CD4-positive, alpha-beta T cell treated with Interferon gamma for 1 hour (primary cell): ENCODE results near the gene SLC38A2.

Experiments
- DNase-seq: peaks from one replicate; pipeline ENCODE4 v3.0.0-alpha.2; 2020

SLC38A2 gene

GRCh38 chr12:46390881-46391280, 18.3 kb upstream of the SLC38A2 start:
- DNase-seq: no peak

- DNase-seq: no peak
Observed at GRCh38 chr12:46390304-46390703, 17.7 kb upstream of the SLC38A2 start.

GRCh38 chr12:46389031-46389616, 16.6 kb upstream of the SLC38A2 start:
- DNase-seq: no peak

GRCh38 chr12:46388427-46389021, 16.0 kb upstream of the SLC38A2 start:
- DNase-seq: no peak

GRCh38 chr12:46387670-46388069, 15.1 kb upstream of the SLC38A2 start:
- DNase-seq: peak; percentile 28

GRCh38 chr12:46386877-46387629, 14.5 kb upstream of the SLC38A2 start:
- DNase-seq: peak; percentile 39

GRCh38 chr12:46386360-46386867, 13.8 kb upstream of the SLC38A2 start:
- no peak for DNase-seq

- DNase-seq: no peak
Observed at GRCh38 chr12:46385438-46385837, 12.9 kb upstream of the SLC38A2 start.

GRCh38 chr12:46384451-46385309, 12.1 kb upstream of the SLC38A2 start:
- DNase-seq: no peak

- peak; percentile 79 for DNase-seq
Observed at GRCh38 chr12:46383654-46384450, 11.3 kb upstream of the SLC38A2 start.

GRCh38 chr12:46382964-46383653, 10.5 kb upstream of the SLC38A2 start:
- DNase-seq: peak; percentile 91

GRCh38 chr12:46382408-46382963, 9.9 kb upstream of the SLC38A2 start:
- no peak for DNase-seq

- no peak for DNase-seq
Observed at GRCh38 chr12:46380881-46381280, 8.3 kb upstream of the SLC38A2 start.

- no peak for DNase-seq
Observed at GRCh38 chr12:46380022-46380796, 7.6 kb upstream of the SLC38A2 start.

- no peak for DNase-seq
Observed at GRCh38 chr12:46379352-46379751, 6.8 kb upstream of the SLC38A2 start.

- DNase-seq: no peak
Observed at GRCh38 chr12:46378530-46378929, 6.0 kb upstream of the SLC38A2 start.

- DNase-seq: no peak
Observed at GRCh38 chr12:46377678-46378077, 5.1 kb upstream of the SLC38A2 start.

- DNase-seq: no peak
Observed at GRCh38 chr12:46376579-46376978, 4.0 kb upstream of the SLC38A2 start.

GRCh38 chr12:46374711-46375110, 2.1 kb upstream of the SLC38A2 start:
- DNase-seq: no peak

- DNase-seq: no peak
Observed at GRCh38 chr12:46374310-46374709, 1.7 kb upstream of the SLC38A2 start.
